Chondrocyte (in vitro differentiated cells): Measurements from ENCODE around the gene TNRC6B. TPM values are rescaled to one million over a fixed set of nuclear protein-coding genes. Genes with fewer than 3 reads are reported as not detected.
A peak's percentile ranks its signal among the peaks of the same experiment; 100 is the strongest.

Experiments used
- DNase-seq: peaks from one replicate; pipeline ENCODE4 v3.0.0; 2021; ENCODE audit warnings: mixed read lengths, low spot score
- H3K27ac Mint-ChIP-seq: one replicate; pipeline ENCODE4 v1.8.0; 2021; ENCODE audit warnings: mild to moderate bottlenecking, moderate library complexity, mixed read lengths; ENCODE audit not compliant: unreplicated experiment
- H3K27me3 Mint-ChIP-seq: 2 replicates; pipeline ENCODE4 v1.8.0; 2021; ENCODE audit warnings: low read depth, mixed read lengths
- H3K36me3 Mint-ChIP-seq: 2 replicates; pipeline ENCODE4 v1.8.0; 2021; ENCODE audit warnings: low read depth, mixed read lengths
- H3K4me1 Mint-ChIP-seq: 2 replicates; pipeline ENCODE4 v1.8.0; 2021; ENCODE audit warnings: low read depth, mild to moderate bottlenecking, mixed read lengths
- H3K4me3 Mint-ChIP-seq: one replicate; pipeline ENCODE4 v1.8.0; 2021; ENCODE audit warnings: mild to moderate bottlenecking, moderate library complexity, mixed read lengths; ENCODE audit not compliant: unreplicated experiment
- H3K9me3 Mint-ChIP-seq: 2 replicates; pipeline ENCODE4 v1.8.0; 2021; ENCODE audit warnings: low read depth, mixed read lengths
- CTCF ChIP-seq: fragments of 200-600 bp; sonication (generic); IDR thresholded peaks from 2 replicates; pipeline ENCODE4 v1.5.0; 2021; ENCODE audit warnings: antibody characterized with exemption, mild to moderate bottlenecking, moderate library complexity
- total RNA-seq: library from RNA; stranded (reverse); gene quantifications from 3 replicates; pipeline ENCODE4 v1.2.1, GENCODE V29; 2021

TNRC6B gene
- total RNA-seq, 1 donor from 2014 or later, result 30.9 TPM

- Mint-ChIP-seq H3K27ac (no peak overlapping the region), H3K9me3 (no peaks in the 10 kb centered on the region), H3K36me3 (no peaks in the 10 kb centered on the region), H3K27me3 (no peaks in the 10 kb centered on the region), H3K4me1 (peaks cover 55% of the 10 kb centered on the region), H3K4me3 (no peak overlapping the region)
- DNase-seq, result no peak
- TF ChIP-seq CTCF, result no peak
Measured at GRCh38 chr22:40198733-40199132, 21.0 kb downstream of the TNRC6B start.

- H3K27me3 Mint-ChIP-seq, result no peaks in the 10 kb centered on the region
- no peak for DNase-seq
- no peaks in the 10 kb centered on the region for H3K36me3 Mint-ChIP-seq
- H3K4me3 Mint-ChIP-seq, result no peak overlapping the region
- TF ChIP-seq CTCF, result no peak
- no peak overlapping the region for H3K27ac Mint-ChIP-seq
- no peaks in the 10 kb centered on the region for H3K9me3 Mint-ChIP-seq
- peaks cover 56% of the 10 kb centered on the region for H3K4me1 Mint-ChIP-seq
Measured at GRCh38 chr22:40199223-40199622, 21.5 kb downstream of the TNRC6B start.

GRCh38 chr22:40199852-40200251 is 22.1 kb downstream of the TNRC6B start:
- Mint-ChIP-seq H3K4me1 (peaks cover 60% of the 10 kb centered on the region), H3K27ac (no peak overlapping the region), H3K9me3 (no peaks in the 10 kb centered on the region), H3K27me3 (no peaks in the 10 kb centered on the region), H3K4me3 (no peak overlapping the region), H3K36me3 (no peaks in the 10 kb centered on the region)
- no peak for TF ChIP-seq CTCF
- DNase-seq, result no peak

- H3K4me3 Mint-ChIP-seq, result no peak overlapping the region
- H3K27me3 Mint-ChIP-seq, result no peaks in the 10 kb centered on the region
- no peaks in the 10 kb centered on the region for H3K9me3 Mint-ChIP-seq
- no peaks in the 10 kb centered on the region for H3K36me3 Mint-ChIP-seq
- H3K27ac Mint-ChIP-seq, result no peak overlapping the region
- no peak for TF ChIP-seq CTCF
- DNase-seq, result no peak
- H3K4me1 Mint-ChIP-seq, result peaks cover 62% of the 10 kb centered on the region
Measured at GRCh38 chr22:40200795-40201530, 23.2 kb downstream of the TNRC6B start.

- no peaks in the 10 kb centered on the region for H3K36me3 Mint-ChIP-seq
- peak overlapping the region; percentile 45 for H3K27ac Mint-ChIP-seq
- H3K4me1 Mint-ChIP-seq, result peaks cover 52% of the 10 kb centered on the region
- H3K27me3 Mint-ChIP-seq, result no peaks in the 10 kb centered on the region
- no peak for DNase-seq
- no peaks in the 10 kb centered on the region for H3K9me3 Mint-ChIP-seq
- H3K4me3 Mint-ChIP-seq, result no peak overlapping the region
- TF ChIP-seq CTCF, result no peak
Measured at GRCh38 chr22:40202225-40202944, 24.7 kb downstream of the TNRC6B start.
